ENCODE results near the gene REPS2.

The REPS2 gene

DNA sequence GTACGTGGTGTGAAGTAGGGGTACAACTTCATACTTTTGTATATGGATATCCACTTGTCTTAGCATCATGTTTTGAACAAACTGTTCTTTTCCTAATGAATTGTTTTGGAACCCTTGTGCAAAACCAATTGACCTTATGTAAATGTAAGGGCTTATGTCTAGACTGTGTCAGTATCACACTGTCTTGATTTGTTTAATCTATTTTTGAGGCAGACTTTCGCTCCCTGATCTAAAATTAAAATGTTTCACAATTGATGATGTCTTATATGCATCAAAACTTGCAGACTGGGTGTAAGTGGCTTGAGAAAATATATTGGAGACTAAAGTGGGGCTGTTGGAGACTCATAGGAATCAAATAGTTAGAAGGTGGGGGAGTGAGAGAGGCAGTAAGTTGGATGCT is 25.2 kb downstream of the REPS2 start:
- CTCF ChIA-PET = no interaction called here
- no peak overlapping the region for H3K27ac ChIP-seq
- no peak for DNase-seq (ENCODE audit: low spot score)
- no peak for TF ChIP-seq CTCF (conservative IDR thresholded peaks at IDR 0.05; ENCODE audit: low read depth)
- POLR2A ChIA-PET (ENCODE audit: low non-redundant PET) = no interaction called here

DNA sequence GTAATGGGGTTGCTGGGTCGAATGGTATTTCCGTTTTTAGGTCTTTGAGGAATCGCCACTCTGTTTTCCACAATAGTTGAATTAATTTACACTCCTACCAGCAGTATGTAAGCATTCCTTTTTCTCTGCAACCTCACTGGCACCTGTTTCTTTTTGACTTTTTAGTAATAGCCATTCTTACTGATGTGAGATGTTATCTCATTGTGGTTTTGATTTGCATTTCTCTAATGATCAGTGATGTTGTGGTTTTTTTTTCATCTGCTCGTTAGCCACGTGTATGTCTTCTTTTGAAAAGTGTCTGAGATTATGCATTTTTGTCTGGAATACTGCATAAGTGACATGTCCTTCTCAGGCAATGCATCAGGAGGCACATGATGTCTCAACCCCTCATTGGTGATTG is 28.8 kb downstream of the REPS2 start:
- no peak for TF ChIP-seq CTCF (conservative IDR thresholded peaks at IDR 0.05; ENCODE audit: low read depth)
- no peak overlapping the region for H3K27ac ChIP-seq
- POLR2A ChIA-PET (ENCODE audit: low non-redundant PET) = no interaction called here
- CTCF ChIA-PET = interaction anchor here (0.6 kb wide), 1 partner anchor 1000 kb away, joined by 3 read pairs; no protein-coding TSS in a partner anchor
- DNase-seq (ENCODE audit: low spot score) = no peak

- POLR2A ChIA-PET (ENCODE audit: low non-redundant PET) = no interaction called here
- no peak for DNase-seq (ENCODE audit: low spot score)
- no peak for TF ChIP-seq CTCF (conservative IDR thresholded peaks at IDR 0.05; ENCODE audit: low read depth)
- CTCF ChIA-PET = no interaction called here
- no peak overlapping the region for H3K27ac ChIP-seq
These were observed 31.3 kb downstream of the REPS2 start for GRCh38 chrX:16977771-16978170.

DNA sequence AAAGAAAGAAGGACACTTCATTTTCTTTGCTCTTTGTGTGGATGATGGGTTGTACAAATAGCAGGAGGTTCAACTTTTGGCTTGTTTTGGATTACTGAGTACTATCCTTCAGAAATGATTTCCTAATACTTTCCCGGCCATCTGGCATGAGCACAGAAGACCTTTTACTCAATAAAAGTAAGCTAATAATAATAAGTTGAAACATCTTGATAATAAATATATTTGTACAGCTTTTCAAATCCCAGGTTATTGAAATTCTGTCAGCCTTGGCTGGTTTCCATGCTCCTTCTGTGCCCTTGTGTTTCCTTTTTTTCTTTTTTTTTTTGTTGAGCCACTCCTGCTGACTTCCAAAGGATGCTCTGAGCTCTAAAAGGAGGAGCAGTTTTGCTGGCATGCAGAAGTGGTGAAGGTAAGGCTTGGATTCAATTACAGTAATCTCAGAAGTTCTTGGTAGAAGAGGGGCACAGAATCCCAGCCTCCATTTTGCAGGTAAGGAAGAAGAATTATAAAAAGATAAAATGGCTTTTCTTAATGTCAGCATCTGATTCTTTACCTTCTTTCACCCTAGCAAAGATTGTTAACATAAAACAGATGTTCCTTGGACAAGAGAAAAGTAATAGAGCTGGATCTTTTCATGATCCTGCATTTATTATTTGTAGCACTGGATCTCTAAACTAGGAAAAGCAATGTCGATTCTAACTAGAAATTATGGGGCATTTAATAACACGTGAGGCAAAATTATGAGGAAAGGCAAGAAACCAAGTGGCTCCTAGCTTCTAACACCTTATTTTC is 31.9 kb downstream of the REPS2 start:
- no peak for DNase-seq (ENCODE audit: low spot score)
- no peak overlapping the region for H3K27ac ChIP-seq
- ChIA-PET POLR2A (ENCODE audit: low non-redundant PET) (no interaction called here), CTCF (no interaction called here)
- TF ChIP-seq CTCF (conservative IDR thresholded peaks at IDR 0.05; ENCODE audit: low read depth) = no peak

DNA sequence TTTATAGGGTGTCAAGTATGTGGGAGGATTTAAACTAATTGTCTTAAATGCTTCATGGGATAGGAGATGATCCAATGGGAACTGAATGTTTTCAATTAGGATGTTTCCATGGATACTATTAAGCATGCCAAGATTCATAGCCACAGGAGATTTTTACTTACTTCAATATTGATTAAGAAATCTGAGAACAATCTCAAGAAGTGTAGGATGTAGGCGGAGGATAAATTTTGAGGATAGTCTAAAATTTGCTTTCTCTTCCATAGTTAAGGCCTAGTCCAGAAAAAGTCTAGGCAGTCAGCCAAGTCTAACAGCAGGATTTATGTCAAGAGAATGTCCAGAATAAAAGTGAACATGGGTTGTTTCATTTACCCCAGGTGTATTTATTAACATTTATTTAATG is 32.8 kb downstream of the REPS2 start:
- DNase-seq (ENCODE audit: low spot score) = no peak
- no peak overlapping the region for H3K27ac ChIP-seq
- POLR2A ChIA-PET (ENCODE audit: low non-redundant PET) = no interaction called here
- TF ChIP-seq CTCF (conservative IDR thresholded peaks at IDR 0.05; ENCODE audit: low read depth) = no peak
- CTCF ChIA-PET = interaction anchor here (0.7 kb wide), 1 partner anchor 15 kb away, joined by 6 read pairs; no protein-coding TSS in a partner anchor

GRCh38 chrX:16981209-16981608 is 34.8 kb downstream of the REPS2 start:
- POLR2A ChIA-PET (ENCODE audit: low non-redundant PET) = no interaction called here
- no peak for DNase-seq (ENCODE audit: low spot score)
- CTCF ChIA-PET = no interaction called here
- H3K27ac ChIP-seq = no peak overlapping the region
- no peak for TF ChIP-seq CTCF (conservative IDR thresholded peaks at IDR 0.05; ENCODE audit: low read depth)
